HEK293T (cell line): ENCODE data around the gene NLRP12.
"Not testable (repeated sequence)": the region's sequence is repeated elsewhere in the genome, so short reads cannot be mapped to it uniquely, and the experiment has no call there.

Experiments
- CTCF ChIA-PET: fragments of 350-600 bp; formaldehyde crosslinking; extraction: SDS; loops from one replicate; lab custom pipeline; 2021; ENCODE audit warnings: antibody characterized with exemption, inconsistent platforms; lab: Yijun Ruan, JAX
- POLR2A ChIA-PET: fragments of 350-600 bp; formaldehyde crosslinking; extraction: SDS; loops from one replicate; lab custom pipeline; 2020; ENCODE audit warnings: antibody characterized with exemption, inconsistent platforms; lab: Yijun Ruan, JAX
- DNase-seq: peaks from one replicate; pipeline ENCODE4 v3.0.0; 2012; ENCODE audit warnings: mixed read lengths; ENCODE audit errors: extremely low spot score
- ARNT ChIP-seq: fragments of 450-650 bp; IDR thresholded peaks from 2 replicates; pipeline ENCODE4 v1.6.1; 2017; ENCODE audit warnings: mild to moderate bottlenecking
- BHLHE40 ChIP-seq: fragments of 450-650 bp; IDR thresholded peaks from 2 replicates; pipeline ENCODE4 v1.6.1; 2016; ENCODE audit warnings: mild to moderate bottlenecking, moderate library complexity, borderline replicate concordance
- CTBP1 ChIP-seq: fragments of 450-650 bp; IDR thresholded peaks from 2 replicates; pipeline ENCODE4 v1.6.1; 2016; ENCODE audit warnings: borderline replicate concordance
- ELF4 ChIP-seq: fragments of 450-650 bp; IDR thresholded peaks from 2 replicates; pipeline ENCODE4 v1.6.1; 2017; ENCODE audit warnings: antibody characterized with exemption
- FOXA1 ChIP-seq: fragments of 450-650 bp; IDR thresholded peaks from 2 replicates; pipeline ENCODE4 v1.6.1; 2016; ENCODE audit warnings: mild to moderate bottlenecking
- FOXK2 ChIP-seq: fragments of 450-650 bp; IDR thresholded peaks from 2 replicates; pipeline ENCODE4 v1.6.1; 2016; ENCODE audit warnings: mild to moderate bottlenecking
- FOXM1 ChIP-seq: fragments of 450-650 bp; IDR thresholded peaks from 2 replicates; pipeline ENCODE4 v1.6.1; 2017; ENCODE audit warnings: mild to moderate bottlenecking, borderline replicate concordance
- HDGF ChIP-seq: fragments of 450-650 bp; IDR thresholded peaks from 2 replicates; pipeline ENCODE4 v1.6.1; 2017; ENCODE audit warnings: antibody characterized with exemption, borderline replicate concordance
- L3MBTL2 ChIP-seq: fragments of 450-650 bp; conservative IDR thresholded peaks from 2 replicates; pipeline ENCODE4 v1.6.1; 2016; ENCODE audit warnings: mild to moderate bottlenecking
- LEF1 ChIP-seq: fragments of 450-650 bp; IDR thresholded peaks from 2 replicates; pipeline ENCODE4 v1.6.1; 2017; ENCODE audit warnings: mild to moderate bottlenecking, borderline replicate concordance
- NFRKB ChIP-seq: fragments of 450-650 bp; IDR thresholded peaks from 2 replicates; pipeline ENCODE4 v1.6.1; 2016; ENCODE audit warnings: mild to moderate bottlenecking, moderate library complexity
- SP1 ChIP-seq: fragments of 450-650 bp; IDR thresholded peaks from 2 replicates; pipeline ENCODE4 v1.6.1; 2017
- SUZ12 ChIP-seq: fragments of 450-650 bp; IDR thresholded peaks from 2 replicates; pipeline ENCODE4 v1.6.1; 2016; ENCODE audit warnings: mild to moderate bottlenecking
- TARDBP ChIP-seq: fragments of 450-650 bp; IDR thresholded peaks from 2 replicates; pipeline ENCODE4 v1.6.1; 2016
- ZNF384 ChIP-seq: fragments of 450-650 bp; IDR thresholded peaks from 2 replicates; pipeline ENCODE4 v1.6.1; 2016
- TF ChIP-seq, protein P1 (sequence below): fragments of 450-650 bp; IDR thresholded peaks from 2 replicates; pipeline ENCODE4 v1.6.1; 2016

NLRP12 gene

DNA sequence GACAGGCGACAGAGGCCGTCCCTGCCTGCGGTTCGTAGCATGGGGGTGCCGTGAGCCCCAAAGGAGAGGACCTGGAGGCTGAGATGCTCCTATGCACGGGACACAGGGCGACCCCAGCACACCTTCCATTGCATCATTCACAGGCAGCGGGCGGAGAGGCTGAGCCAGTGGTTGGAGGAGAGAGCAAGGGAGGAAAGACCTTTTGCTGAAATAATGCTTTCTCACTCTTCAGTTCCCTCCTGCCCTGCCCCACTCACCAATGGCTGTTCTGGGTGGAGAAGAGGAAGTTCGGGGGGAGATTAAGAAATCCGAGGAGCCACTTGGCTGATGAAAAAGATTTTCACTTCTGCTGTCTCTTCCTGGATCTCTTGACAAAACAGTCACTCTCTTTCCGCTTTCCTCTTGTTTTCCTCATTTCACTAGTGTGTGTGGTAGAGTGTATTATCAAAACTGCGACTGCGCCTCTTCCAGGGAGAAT lies at the start of gene NLRP12:
TSS of gene NLRP12 (minus strand) at position 181 of the 478 bp plus-strand sequence. CDS start at position 41, 140 bp downstream.
- CTCF ChIA-PET, result no interaction called here
- POLR2A ChIA-PET, result no interaction called here
- TF ChIP-seq ARNT (no peak), LEF1 (no peak), BHLHE40 (no peak), FOXM1 (no peak)
- TF ChIP-seq, protein P1, sequence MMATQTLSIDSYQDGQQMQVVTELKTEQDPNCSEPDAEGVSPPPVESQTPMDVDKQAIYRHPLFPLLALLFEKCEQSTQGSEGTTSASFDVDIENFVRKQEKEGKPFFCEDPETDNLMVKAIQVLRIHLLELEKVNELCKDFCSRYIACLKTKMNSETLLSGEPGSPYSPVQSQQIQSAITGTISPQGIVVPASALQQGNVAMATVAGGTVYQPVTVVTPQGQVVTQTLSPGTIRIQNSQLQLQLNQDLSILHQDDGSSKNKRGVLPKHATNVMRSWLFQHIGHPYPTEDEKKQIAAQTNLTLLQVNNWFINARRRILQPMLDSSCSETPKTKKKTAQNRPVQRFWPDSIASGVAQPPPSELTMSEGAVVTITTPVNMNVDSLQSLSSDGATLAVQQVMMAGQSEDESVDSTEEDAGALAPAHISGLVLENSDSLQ, result no peak
- no peak for DNase-seq

DNA sequence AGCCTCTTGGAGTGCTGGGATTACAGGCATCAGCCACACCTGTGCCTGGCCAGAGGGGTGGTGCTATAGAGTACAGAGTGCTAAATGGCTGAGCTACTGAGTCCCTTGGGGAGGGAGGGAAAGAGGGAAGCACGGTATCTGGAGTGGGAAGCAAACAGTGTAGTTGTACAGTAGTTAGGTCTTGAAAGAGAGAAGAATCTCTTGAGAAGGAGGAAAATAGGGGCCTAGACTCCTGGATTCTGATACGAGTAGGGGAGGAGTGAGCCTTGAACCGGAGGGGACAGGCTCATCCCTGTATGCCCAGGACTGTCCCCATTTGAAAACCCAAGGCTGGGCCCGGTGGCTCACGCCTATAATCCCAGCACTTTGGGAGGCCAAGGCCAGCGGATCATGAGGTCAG lies 48.6 kb upstream of the NLRP12 start:
- DNase-seq, result no peak
- no peak for TF ChIP-seq FOXM1
- TF ChIP-seq SUZ12, result no peak
- no peak for TF ChIP-seq CTBP1
- TF ChIP-seq BHLHE40, result no peak
- no peak for TF ChIP-seq ZNF384
- TF ChIP-seq SP1, result no peak
- no peak for TF ChIP-seq FOXA1
- TF ChIP-seq FOXK2, result no peak
- ChIA-PET CTCF (no interaction called here), POLR2A (interaction anchor here (1.5 kb wide), 1 partner anchor 9 kb away, joined by 6 read pairs; the partner anchor contains the start of gene PRKCG)

DNA sequence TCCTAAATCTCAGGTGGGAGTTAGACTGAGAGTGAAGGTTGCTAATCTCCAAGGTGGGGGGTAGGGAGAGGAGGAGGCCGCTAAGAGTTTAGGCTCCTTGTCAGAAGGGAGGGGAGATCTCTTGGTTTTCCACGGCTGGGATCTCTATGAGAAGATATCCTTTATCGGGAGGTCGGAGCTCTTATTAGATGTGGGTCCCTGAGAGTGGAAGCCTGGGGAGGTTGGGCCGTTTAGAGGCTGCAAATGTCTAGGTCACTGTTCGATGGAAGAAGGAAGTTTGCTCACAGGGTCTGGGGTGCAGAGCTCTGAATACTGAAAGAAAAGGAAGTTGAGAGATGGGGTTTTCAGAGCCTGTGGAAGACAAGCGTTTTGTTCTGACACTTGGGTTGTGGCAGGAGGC lies 47.3 kb upstream of the NLRP12 start:
- CTCF ChIA-PET, result interaction anchor here (0.8 kb wide), 1 partner anchor 81 kb away, joined by 3 read pairs; no protein-coding TSS in a partner anchor
- no peak for DNase-seq
- TF ChIP-seq SUZ12 (no peak), ZNF384 (no peak), L3MBTL2 (no peak), FOXM1 (no peak), CTBP1 (no peak), BHLHE40 (no peak), ELF4 (no peak), SP1 (no peak), NFRKB (no peak), FOXA1 (no peak), TARDBP (no peak), FOXK2 (no peak), ARNT (no peak), HDGF (no peak), LEF1 (no peak)
- TF ChIP-seq, protein P1, result no peak
- POLR2A ChIA-PET, result no interaction called here

DNA sequence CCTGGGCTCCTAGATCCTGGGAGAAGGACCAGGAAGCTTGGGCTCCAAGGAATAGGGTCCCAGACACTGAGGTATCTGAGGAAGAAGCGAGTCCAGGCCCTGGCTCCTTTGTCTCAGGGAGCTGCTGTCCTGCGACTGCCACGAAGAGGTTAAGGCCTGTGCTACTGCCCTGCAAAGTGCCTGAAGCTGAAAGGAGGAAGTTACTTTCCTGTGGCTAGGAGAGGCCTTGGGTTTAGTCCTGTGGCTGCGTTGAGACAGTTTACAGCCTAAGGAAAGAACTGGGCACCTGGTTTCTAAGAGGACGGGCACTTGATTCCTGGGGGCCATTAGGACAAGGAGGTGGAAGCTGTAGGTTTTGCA lies 46.4 kb upstream of the NLRP12 start:
- TF ChIP-seq SUZ12, result no peak
- TF ChIP-seq CTBP1, result no peak
- TF ChIP-seq LEF1, result no peak
- no peak for TF ChIP-seq TARDBP
- no peak for TF ChIP-seq ELF4
- no peak for TF ChIP-seq BHLHE40
- TF ChIP-seq HDGF, result no peak
- TF ChIP-seq ZNF384, result no peak
- TF ChIP-seq, protein P1, result no peak
- TF ChIP-seq L3MBTL2, result no peak
- TF ChIP-seq FOXM1, result no peak
- TF ChIP-seq FOXK2, result no peak
- TF ChIP-seq SP1, result no peak
- no peak for TF ChIP-seq NFRKB
- TF ChIP-seq FOXA1, result no peak
- TF ChIP-seq ARNT, result no peak
- DNase-seq, result no peak
- ChIA-PET CTCF (no interaction called here), POLR2A (interaction anchor here (1.2 kb wide), 1 partner anchor 9 kb away, joined by 5 read pairs; no protein-coding TSS in a partner anchor)

DNA sequence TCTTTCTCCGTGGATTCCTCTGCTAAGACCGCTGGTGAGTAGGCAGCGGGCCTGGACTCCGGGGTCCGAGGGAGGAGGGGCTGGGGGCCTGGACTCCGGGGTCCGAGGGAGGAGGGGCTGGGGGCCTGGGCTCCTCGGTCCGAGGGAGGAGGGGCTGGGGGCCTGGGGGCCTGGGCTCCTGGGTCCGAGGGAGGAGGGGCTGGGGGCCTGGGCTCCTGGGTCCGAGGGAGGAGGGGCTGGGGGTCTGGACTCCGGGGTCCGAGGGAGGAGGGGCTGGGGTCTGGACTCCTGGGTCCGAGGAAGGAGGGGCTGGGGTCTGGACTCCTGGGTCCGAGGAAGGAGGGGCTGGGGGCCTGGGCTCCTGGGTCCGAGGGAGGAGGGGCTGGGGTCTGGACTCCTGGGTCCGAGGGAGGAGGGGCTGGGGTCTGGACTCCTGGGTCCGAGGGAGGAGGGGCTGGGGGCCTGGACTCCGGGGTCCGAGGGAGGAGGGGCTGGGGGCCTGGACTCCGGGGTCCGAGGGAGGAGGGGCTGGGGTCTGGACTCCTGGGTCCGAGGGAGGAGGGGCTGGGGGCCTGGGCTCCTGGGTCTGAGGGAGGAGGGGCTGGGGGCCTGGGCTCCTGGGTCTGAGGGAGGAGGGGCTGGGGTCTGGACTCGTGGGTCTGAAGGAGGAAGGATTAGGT lies 45.8 kb upstream of the NLRP12 start:
- DNase-seq, CTCF ChIA-PET: not testable (repeated sequence)
- POLR2A ChIA-PET, result interaction anchor here (1.2 kb wide), 1 partner anchor 10 kb away, joined by 5 read pairs; no protein-coding TSS in a partner anchor
